GM18526 (cell line): Measurements from ENCODE around the gene RFK.

ENCODE experiments used
- POLR2A ChIP-seq: IDR thresholded peaks from 3 replicates; pipeline ENCODE4 v1.6.1; 2011; ENCODE audit not compliant: insufficient read length; ENCODE audit errors: extremely low read depth

The RFK gene

GRCh38 chr9:76390656-76391055 lies 3.6 kb downstream of the RFK start:
- no peak for TF ChIP-seq POLR2A

DNA sequence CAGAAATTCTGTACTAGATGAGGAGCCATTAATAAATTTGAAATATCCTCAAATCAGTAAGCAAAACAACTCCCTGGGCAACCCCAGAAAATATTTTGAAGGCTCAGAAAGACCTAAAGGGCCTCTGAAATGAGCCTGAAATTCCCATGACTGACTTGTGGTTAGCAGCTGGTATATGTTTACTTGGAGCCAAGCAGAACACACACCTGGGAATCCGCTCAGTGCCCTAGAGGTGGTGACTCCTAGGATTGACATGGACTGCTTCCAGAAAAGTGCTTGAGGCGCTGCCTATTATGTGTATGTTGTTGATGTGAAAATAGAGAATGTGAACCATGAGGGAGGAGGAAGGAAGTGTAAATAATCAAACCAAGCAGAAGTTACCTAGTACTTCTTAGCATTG lies 14.7 kb downstream of the RFK start:
- TF ChIP-seq POLR2A: no peak

DNA sequence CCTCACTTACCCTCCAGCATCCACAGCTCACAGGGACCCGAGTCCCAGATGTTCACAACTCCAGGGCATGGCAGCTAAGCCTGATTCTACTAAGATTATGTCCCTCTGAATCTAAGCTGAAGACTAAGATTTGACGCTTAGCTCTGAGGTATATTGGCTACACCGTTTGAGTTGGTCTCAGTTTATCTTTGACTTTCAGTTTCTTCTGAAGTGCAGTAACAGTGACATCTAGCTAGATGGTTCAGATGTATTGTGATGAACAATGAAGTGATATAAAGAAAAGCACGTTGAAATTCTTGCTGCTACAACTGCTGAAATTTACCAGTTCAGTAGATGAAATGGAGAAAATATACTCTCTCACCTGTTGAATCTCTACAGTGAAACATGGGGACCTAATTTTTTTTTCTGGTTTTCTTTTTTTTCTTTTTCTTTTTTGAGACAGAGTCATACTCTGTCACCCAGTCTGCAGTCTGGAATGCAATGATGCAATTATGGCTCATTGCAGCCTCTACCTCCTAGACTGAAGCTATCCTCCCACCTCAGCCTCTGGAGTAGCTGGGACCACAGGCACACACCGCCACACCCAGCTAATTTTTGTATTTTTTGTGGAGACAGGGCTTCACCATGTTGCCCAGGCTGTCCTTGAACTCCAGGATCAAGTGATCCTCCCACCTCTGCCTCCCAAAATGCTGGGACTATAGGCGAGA lies 15.7 kb downstream of the RFK start:
- TF ChIP-seq POLR2A: no peak

DNA sequence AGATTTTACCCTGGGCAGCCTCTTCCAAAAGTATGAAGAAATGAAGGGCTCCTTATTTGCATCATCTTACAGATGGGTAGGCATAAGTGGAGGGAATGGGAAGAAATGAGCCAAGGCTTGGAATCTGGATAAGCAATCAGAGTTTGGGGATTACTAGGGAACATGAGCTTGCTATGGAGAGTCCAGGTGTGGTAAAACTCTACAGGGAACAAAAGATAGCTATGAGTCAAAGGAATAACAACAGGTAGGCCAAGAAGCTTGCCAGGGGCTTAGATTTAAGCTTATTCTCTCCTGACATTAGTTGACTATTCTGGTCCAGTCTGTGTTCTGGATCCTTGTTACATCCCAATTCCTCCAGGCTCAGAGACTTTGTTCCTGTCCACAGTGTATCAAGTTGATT lies 16.4 kb downstream of the RFK start:
- TF ChIP-seq POLR2A: no peak

DNA sequence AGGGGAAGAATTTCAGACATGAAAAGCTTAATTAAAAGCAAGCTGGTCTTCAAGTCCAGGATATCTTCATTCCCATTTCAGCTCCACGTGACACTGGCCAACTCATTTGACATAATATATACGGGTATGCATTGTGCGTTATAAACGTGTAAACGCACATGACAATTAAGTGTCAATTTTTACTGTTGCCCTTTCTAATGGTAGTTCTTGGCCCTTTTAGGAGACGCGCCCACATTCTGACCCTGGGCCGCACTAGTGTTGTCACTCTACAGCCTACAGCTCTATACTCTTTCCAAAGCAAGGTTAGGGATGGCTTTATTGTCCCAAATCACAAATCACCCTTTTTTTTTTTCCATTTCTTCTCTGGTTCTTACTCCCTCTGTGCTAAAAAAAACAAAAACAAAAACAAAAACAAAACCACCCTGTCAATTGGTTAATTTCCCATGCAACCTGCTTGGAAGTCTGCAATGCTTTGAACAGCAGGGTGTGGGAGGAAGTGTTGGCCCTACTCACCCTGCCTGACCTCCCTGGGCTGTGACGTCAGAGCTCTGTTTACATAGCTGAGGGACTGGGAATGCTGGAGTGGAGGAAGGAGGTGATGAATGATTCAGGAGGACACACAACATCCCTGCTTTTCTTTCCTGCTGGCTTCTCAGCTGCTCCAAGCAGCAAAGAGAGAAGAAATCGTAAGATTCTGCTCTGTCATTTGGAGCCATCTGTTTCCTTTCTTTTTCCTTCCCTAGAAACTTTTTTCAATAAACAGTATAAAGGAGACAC lies 19.3 kb downstream of the RFK start:
- no peak for TF ChIP-seq POLR2A

GRCh38 chr9:76373784-76374474 lies 20.3 kb downstream of the RFK start:
- no peak for TF ChIP-seq POLR2A

DNA sequence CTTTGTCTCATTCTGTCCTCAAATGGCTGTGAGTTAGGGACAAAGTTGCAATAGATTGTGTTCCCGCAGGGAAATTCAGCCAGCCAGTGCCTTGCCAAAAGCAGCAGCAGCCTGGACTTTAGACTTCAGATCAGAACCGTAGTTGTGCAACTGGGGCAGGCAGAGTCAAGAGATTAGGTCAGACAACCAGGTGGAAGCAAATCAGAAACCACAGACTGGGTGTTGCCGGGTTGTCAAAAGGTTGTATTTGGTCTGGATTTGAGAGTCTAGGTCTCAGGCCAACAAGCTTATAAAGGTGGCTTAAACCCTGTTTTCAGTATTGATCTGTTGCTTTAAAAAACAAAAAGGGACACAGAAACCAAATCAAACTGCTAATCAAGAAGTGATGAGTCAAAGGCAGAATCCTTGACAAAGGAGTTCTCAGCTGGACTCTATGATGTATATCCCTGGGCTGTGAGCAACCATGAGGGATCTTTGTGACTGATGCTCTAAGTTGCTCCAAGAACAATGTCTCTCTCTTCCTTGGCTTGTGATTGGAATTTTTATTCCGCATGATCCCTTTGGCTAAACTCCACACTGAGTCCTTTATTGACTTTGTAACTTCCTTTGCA lies 20.9 kb downstream of the RFK start:
- TF ChIP-seq POLR2A: no peak

GRCh38 chr9:76372336-76372735 lies 21.9 kb downstream of the RFK start:
- TF ChIP-seq POLR2A: no peak

GRCh38 chr9:76371901-76372300 lies 22.3 kb downstream of the RFK start:
- TF ChIP-seq POLR2A: no peak

DNA sequence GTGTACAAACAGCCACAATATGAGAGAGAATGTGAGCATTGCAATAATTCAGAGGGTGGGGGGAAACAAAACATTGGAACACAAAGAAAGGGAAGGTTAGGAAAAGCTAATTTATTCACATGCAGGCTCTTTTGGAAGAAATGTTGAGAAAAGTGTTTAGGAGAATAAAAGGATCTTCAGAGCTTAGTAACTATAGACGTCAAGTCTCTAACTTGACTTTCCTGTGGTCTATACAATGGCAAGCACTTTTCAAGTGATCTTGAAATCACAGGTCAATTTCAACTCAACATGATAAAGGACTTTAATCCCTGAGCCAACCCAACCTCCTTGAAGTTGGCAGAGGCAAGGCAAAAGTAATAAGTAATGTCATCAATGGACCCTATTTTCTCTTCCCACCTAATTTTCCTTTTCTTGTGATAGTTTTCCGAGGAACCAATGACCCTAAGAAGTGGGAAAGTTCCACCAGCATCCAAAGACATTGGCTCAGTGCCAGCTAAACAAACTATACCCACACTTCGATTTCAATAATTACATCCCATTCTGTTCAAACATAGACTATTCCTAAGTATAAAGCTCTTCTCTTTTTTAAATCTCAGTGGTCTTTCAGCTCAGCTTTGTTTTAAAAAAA lies 23.7 kb downstream of the RFK start:
- TF ChIP-seq POLR2A: no peak

GRCh38 chr9:76369583-76369982 lies 24.6 kb downstream of the RFK start:
- no peak for TF ChIP-seq POLR2A

GRCh38 chr9:76366275-76366674 lies 28.0 kb downstream of the RFK start:
- no peak for TF ChIP-seq POLR2A

- no peak for TF ChIP-seq POLR2A
These were observed 29.2 kb downstream of the RFK start for GRCh38 chr9:76365028-76365427.

DNA sequence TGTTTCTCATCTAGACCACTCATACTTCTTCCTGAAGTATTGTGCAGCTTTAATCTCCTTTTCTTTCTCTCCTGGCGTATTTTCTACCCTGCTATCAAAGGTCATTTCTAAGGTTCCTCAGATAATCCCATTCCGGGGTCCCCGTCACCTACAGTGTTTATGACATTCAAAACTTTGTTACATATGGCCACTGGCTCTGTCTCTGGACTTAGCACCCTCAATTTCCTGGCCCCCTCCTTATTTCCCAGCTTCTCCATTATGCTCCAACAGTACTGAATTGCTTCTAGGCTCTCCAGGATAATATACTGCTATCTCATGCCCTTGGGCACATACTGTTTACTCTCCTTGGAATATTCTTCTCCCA lies 31.2 kb downstream of the RFK start:
- no peak for TF ChIP-seq POLR2A

GRCh38 chr9:76359766-76360165 lies 34.5 kb downstream of the RFK start:
- no peak for TF ChIP-seq POLR2A

DNA sequence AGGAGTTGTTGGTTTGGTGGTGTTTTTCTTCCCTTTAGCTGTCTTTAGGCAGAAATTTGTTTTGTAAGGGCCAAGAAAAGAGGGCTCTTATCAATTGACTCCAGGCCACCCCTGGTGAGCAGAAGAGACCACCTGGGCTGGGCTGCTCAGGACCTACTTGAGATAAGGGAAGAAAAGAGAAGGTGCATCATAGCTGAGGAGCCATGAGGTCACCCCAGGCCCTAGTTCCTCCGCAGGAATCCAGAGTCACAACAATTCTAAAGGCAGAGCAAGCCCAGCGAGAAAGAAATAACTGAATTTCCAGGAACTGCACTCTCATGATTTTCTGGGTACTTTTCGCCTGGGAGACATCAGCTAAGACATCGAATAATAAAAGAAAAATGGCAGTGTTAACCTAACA lies 34.9 kb downstream of the RFK start:
- no peak for TF ChIP-seq POLR2A
